SK-N-SH (cell line): Measurements from ENCODE around the gene DDX31. TPM values are rescaled to one million over a fixed set of nuclear protein-coding genes. Genes with fewer than 3 reads are reported as not detected.

ENCODE experiments used
- CTCF ChIA-PET: fragments of 300-600, 350-600 bp; formaldehyde crosslinking; extraction: SDS; loops from one replicate; lab custom pipeline; 2021; lab: Yijun Ruan, JAX
- POLR2A ChIA-PET: fragments of 350-600 bp; sonication (Branson Sonifier 250); formaldehyde crosslinking; extraction: SDS; loops from one replicate; lab custom pipeline; 2020; ENCODE audit warnings: antibody characterized with exemption, inconsistent platforms; lab: Yijun Ruan, JAX
- DNase-seq: peaks from one replicate; pipeline ENCODE4 v3.0.0; 2012
- H2AFZ ChIP-seq: fragments of 200-600 bp; sonication (generic); 2 replicates; pipeline ENCODE4 v1.8.1; 2016; ENCODE audit warnings: antibody characterized with exemption, mild to moderate bottlenecking, low read depth
- H3F3A ChIP-seq: fragments of 200-600 bp; sonication (generic); replicated peaks from 2 replicates; pipeline ENCODE3; 2016; ENCODE audit warnings: antibody characterized with exemption, mild to moderate bottlenecking; ENCODE audit not compliant: insufficient read depth
- H3K27ac ChIP-seq, 2 experiments: fragments of 200-500 bp in 1 of 2; fragments of 200-600 bp in 1 of 2; sonication (Bioruptor generic) in 1 of 2; sonication (generic), shearing (Covaris generic) in 1 of 2; 2 replicates each; pipeline versions ENCODE4 v1.5.1 to v1.6.1; 2014 to 2016; ENCODE audit warnings: low read depth in 2 of 2, inconsistent platforms in 1 of 2, low read length in 1 of 2, mild to moderate bottlenecking in 1 of 2, mixed read lengths in 1 of 2
- H3K27me3 ChIP-seq: fragments of 200-600 bp; sonication (generic), shearing (Covaris generic); 2 replicates; pipeline ENCODE4 v1.6.1; 2016; ENCODE audit warnings: mixed run types; ENCODE audit not compliant: insufficient read depth
- H3K36me3 ChIP-seq, 2 experiments: fragments of 200-500 bp in 1 of 2; fragments of 200-600 bp in 1 of 2; sonication (Bioruptor generic) in 1 of 2; sonication (generic) in 1 of 2; replicated peaks in 1 of 2; 2 replicates each; pipeline versions ENCODE3 to v1.5.1; 2014 to 2016; ENCODE audit warnings: low read length in 1 of 2, mild to moderate bottlenecking in 1 of 2; ENCODE audit not compliant: insufficient read depth in 2 of 2, control insufficient read depth in 1 of 2
- H3K4me1 ChIP-seq, 2 experiments: fragments of 200-500 bp in 1 of 2; fragments of 200-600 bp in 1 of 2; sonication (Bioruptor generic) in 1 of 2; sonication (generic), shearing (Covaris generic) in 1 of 2; 2 replicates each; pipeline versions ENCODE4 v1.5.1 to v1.6.1; 2014 to 2016; ENCODE audit warnings: low read depth in 1 of 2, low read length in 1 of 2, mixed run types in 1 of 2; ENCODE audit not compliant: insufficient read depth in 2 of 2, control insufficient read depth in 1 of 2
- H3K4me2 ChIP-seq: fragments of 200-600 bp; sonication (generic), shearing (Covaris generic); 2 replicates; pipeline ENCODE4 v1.6.1; 2017; ENCODE audit warnings: mixed run types
- H3K4me3 ChIP-seq, 2 experiments: fragments of 200-500 bp in 1 of 2; fragments of 200-600 bp in 1 of 2; sonication (Bioruptor generic) in 1 of 2; sonication (generic), shearing (Covaris generic) in 1 of 2; 2 replicates each; pipeline versions ENCODE4 v1.5.1 to v1.8.1; 2014 to 2016; ENCODE audit warnings: low read depth in 2 of 2, inconsistent platforms in 1 of 2, low read length in 1 of 2, mild to moderate bottlenecking in 1 of 2, mixed read lengths in 1 of 2, moderate library complexity in 1 of 2
- H3K79me2 ChIP-seq: fragments of 200-600 bp; sonication (generic); 2 replicates; pipeline ENCODE4 v1.8.1; 2017; ENCODE audit warnings: mild to moderate bottlenecking; ENCODE audit not compliant: insufficient read depth
- H3K9ac ChIP-seq: fragments of 200-600 bp; sonication (generic); 2 replicates; pipeline ENCODE4 v1.6.1; 2017; ENCODE audit warnings: mixed run types
- H3K9me2 ChIP-seq: fragments of 200-600 bp; sonication (generic); 2 replicates; pipeline ENCODE4 v1.6.1; 2017; ENCODE audit warnings: mixed run types
- H3K9me3 ChIP-seq: fragments of 200-600 bp; sonication (generic); 2 replicates; pipeline ENCODE4 v1.6.1; 2017; ENCODE audit warnings: mixed run types, mild to moderate bottlenecking, moderate library complexity
- H4K20me1 ChIP-seq: fragments of 200-600 bp; sonication (generic); 2 replicates; pipeline ENCODE4 v1.6.1; 2017; ENCODE audit warnings: mild to moderate bottlenecking, mixed run types; ENCODE audit not compliant: insufficient read depth
- ELF1 ChIP-seq: IDR thresholded peaks from 2 replicates; pipeline ENCODE4 v1.4.0; 2012
- EZH2phosphoT487 ChIP-seq: fragments of 200-600 bp; sonication (generic); IDR thresholded peaks from 2 replicates; pipeline ENCODE4 v1.6.1; 2017; ENCODE audit warnings: low read depth, mixed run types, mild to moderate bottlenecking, antibody characterized with exemption, moderate library complexity, borderline replicate concordance
- FOSL2 ChIP-seq: IDR thresholded peaks from 2 replicates; pipeline ENCODE4 v1.4.0; 2012; ENCODE audit warnings: low read depth, mild to moderate bottlenecking, moderate library complexity, borderline replicate concordance
- FOXM1 ChIP-seq: IDR thresholded peaks from 2 replicates; pipeline ENCODE4 v1.4.0; 2012; ENCODE audit warnings: low read depth, mild to moderate bottlenecking
- GATA2 ChIP-seq: sonication (generic); formaldehyde crosslinking; IDR thresholded peaks from 2 replicates; pipeline ENCODE4 v1.5.0; 2020; ENCODE audit warnings: mild to moderate bottlenecking, missing genetic modification reagents
- IRF3 ChIP-seq: fragments of 150-350 bp; IDR thresholded peaks from 2 replicates; pipeline ENCODE4 v1.6.1; 2016; ENCODE audit warnings: mild to moderate bottlenecking, low read depth, low read length
- JUND ChIP-seq: IDR thresholded peaks from 2 replicates; pipeline ENCODE4 v1.4.0; 2012
- MAX ChIP-seq: IDR thresholded peaks from 2 replicates; pipeline ENCODE4 v1.4.0; 2012; ENCODE audit warnings: low read depth
- NRF1 ChIP-seq: IDR thresholded peaks from 2 replicates; pipeline ENCODE4 v1.6.1; 2012; ENCODE audit warnings: low read depth, mild to moderate bottlenecking, low read length
- RXRA ChIP-seq: IDR thresholded peaks from 2 replicates; pipeline ENCODE4 v1.4.0; 2012; ENCODE audit warnings: low read depth, mild to moderate bottlenecking, borderline replicate concordance
- SIN3A ChIP-seq: IDR thresholded peaks from 2 replicates; pipeline ENCODE4 v1.6.1; 2012; ENCODE audit warnings: low read depth, mild to moderate bottlenecking, low read length, moderate library complexity, borderline replicate concordance
- TAF1 ChIP-seq: IDR thresholded peaks from 2 replicates; pipeline ENCODE4 v1.6.1; 2012; ENCODE audit warnings: low read depth, mild to moderate bottlenecking, low read length, moderate library complexity, borderline replicate concordance
- TCF12 ChIP-seq: IDR thresholded peaks from 2 replicates; pipeline ENCODE4 v1.4.0; 2012
- YY1 ChIP-seq: IDR thresholded peaks from 2 replicates; pipeline ENCODE4 v1.4.0; 2012; ENCODE audit warnings: low read depth, mild to moderate bottlenecking
- ZBTB33 ChIP-seq: IDR thresholded peaks from 2 replicates; pipeline ENCODE4 v1.4.0; 2012; ENCODE audit warnings: low read depth, borderline replicate concordance
- WGBS: methylation state at CpG from one replicate; pipeline ENCODE4 v1.1.6; 2017; ENCODE audit warnings: low lambda C conversion rate; 5-methylcytosine and 5-hydroxymethylcytosine counted together
- polyA plus RNA-seq, 3 experiments: library from polyadenylated mRNA; depleted of rRNA; stranded (reverse); fragments of >200 nt; gene quantifications; 2 replicates each; pipeline ENCODE4 v1.2.3, GENCODE V29; 2012
- TF ChIP-seq, protein P1 (sequence below): IDR thresholded peaks from 2 replicates; pipeline ENCODE4 v1.4.0; 2012; ENCODE audit warnings: low read depth, borderline replicate concordance
- TF ChIP-seq, protein P2 (sequence below): fragments of 150-350 bp; IDR thresholded peaks from 2 replicates; pipeline ENCODE4 v1.6.1; 2017; ENCODE audit warnings: antibody characterized with exemption, low read length, low read depth, borderline replicate concordance

The DDX31 gene
- polyA plus RNA-seq, 1 of the 3 experiments (the other 2 are of a cell fraction), result 13.9 TPM

DNA sequence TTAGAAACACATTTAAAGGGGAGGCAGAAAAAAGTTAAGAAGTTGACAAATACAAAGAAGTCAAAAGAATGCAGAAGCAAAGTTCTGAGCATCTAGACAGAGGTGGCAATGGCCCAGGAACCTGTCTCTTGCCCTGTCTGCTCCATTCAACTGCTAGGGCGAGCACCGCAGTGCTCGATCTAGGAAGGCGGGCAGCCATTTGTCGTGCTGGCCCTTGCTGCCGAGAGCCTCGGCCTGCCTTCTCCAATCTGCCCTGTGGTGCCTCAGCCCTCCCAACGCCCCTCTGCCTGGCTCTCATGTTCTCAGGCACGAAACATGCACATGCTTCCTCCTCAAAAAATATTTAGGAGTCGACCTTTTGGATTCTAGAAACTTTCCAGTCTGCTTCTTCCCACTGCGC lies 42.2 kb downstream of the DDX31 start:
- Histone ChIP-seq H2AFZ (no peak overlapping the region), H3K4me1 (no peaks in the 10 kb centered on the region; a peak in 1 of 4 replicates), H3K9ac (no peak overlapping the region), H3K4me3 (no peak overlapping the region)
- TF ChIP-seq MAX, result no peak
- no peak for TF ChIP-seq RXRA
- no peak for TF ChIP-seq FOXM1
- TF ChIP-seq NRF1, result no peak
- TF ChIP-seq, protein P1, sequence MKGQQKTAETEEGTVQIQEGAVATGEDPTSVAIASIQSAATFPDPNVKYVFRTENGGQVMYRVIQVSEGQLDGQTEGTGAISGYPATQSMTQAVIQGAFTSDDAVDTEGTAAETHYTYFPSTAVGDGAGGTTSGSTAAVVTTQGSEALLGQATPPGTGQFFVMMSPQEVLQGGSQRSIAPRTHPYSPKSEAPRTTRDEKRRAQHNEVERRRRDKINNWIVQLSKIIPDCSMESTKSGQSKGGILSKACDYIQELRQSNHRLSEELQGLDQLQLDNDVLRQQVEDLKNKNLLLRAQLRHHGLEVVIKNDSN, result no peak
- no peak for TF ChIP-seq GATA2 (CRISPR knock-in tag)
- TF ChIP-seq EZH2phosphoT487, result no peak
- TF ChIP-seq YY1, result no peak
- TF ChIP-seq, all 33 proteins: peak for 0
- Histone ChIP-seq H3K9me2 (no peaks in the 10 kb centered on the region), H3K9me3 (no peaks in the 10 kb centered on the region), H3K27me3 (no peaks in the 10 kb centered on the region), H3K27ac (no peak overlapping the region), H3K36me3 (peaks cover 44 to 72% of the 10 kb centered on the region in 2 experiments), H3F3A (peaks cover under 1% of the 10 kb centered on the region), H3K4me2 (no peak overlapping the region), H4K20me1 (peaks cover 3% of the 10 kb centered on the region; the same call in 1 of the 2 replicates), H3K79me2 (no peaks in the 10 kb centered on the region)
- POLR2A ChIA-PET, result no interaction called here
- DNase-seq, result no peak
- CTCF ChIA-PET, result no interaction called here
- 89% methylated on average over 4 of the region's 11 CpGs for WGBS

DNA sequence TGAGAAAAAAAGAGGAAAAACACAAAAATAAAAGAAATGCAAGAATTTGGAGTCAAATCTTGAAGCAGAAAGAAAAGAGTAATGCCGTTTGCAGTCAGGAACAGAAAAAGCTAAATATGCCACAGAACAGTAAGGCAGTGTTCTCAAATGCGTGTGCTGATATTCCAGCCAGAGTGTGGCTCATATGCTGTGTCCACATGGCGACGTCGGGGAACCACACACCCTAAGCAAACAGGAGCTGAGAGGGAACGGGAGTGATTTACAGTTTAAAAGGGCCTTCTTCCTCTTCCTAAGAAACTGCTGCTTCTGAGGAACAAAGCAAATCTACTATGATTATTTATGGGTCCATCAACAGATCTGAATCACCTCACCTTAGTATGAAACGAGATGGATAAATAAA lies 42.7 kb downstream of the DDX31 start:
- no peak overlapping the region for H3K4me3 ChIP-seq

More for the DNA sequence above, 42.7 kb downstream of the DDX31 start:
- 92% methylated on average over 7 of the region's 7 CpGs for WGBS
- Histone ChIP-seq H3K79me2 (no peaks in the 10 kb centered on the region), H3K9ac (no peak overlapping the region), H3F3A (no peaks in the 10 kb centered on the region), H3K9me2 (no peaks in the 10 kb centered on the region), H3K9me3 (no peaks in the 10 kb centered on the region), H3K27ac (no peak overlapping the region), H2AFZ (no peak overlapping the region), H3K4me2 (no peak overlapping the region), H4K20me1 (peaks cover 3% of the 10 kb centered on the region; the same call in 1 of the 2 replicates), H3K27me3 (no peaks in the 10 kb centered on the region), H3K36me3 (peaks cover 41 to 73% of the 10 kb centered on the region in 2 experiments), H3K4me1 (no peaks in the 10 kb centered on the region; a peak in 1 of 4 replicates)
- POLR2A ChIA-PET, result no interaction called here
- DNase-seq, result no peak
- TF ChIP-seq EZH2phosphoT487 (no peak), ZBTB33 (no peak), SIN3A (no peak), TAF1 (no peak), ELF1 (no peak), FOXM1 (no peak), FOSL2 (no peak), MAX (no peak), TCF12 (no peak), IRF3 (no peak), NRF1 (no peak), JUND (no peak)
- TF ChIP-seq, protein P2, sequence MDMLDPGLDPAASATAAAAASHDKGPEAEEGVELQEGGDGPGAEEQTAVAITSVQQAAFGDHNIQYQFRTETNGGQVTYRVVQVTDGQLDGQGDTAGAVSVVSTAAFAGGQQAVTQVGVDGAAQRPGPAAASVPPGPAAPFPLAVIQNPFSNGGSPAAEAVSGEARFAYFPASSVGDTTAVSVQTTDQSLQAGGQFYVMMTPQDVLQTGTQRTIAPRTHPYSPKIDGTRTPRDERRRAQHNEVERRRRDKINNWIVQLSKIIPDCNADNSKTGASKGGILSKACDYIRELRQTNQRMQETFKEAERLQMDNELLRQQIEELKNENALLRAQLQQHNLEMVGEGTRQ, result no peak
- TF ChIP-seq, protein P1, result no peak
- CTCF ChIA-PET, result no interaction called here
